ENCODE results near the gene EML4. TPM values are rescaled to one million over a fixed set of nuclear protein-coding genes. Genes with fewer than 3 reads are reported as not detected.

EML4 gene
- total and polyA plus RNA-seq, 2 of the 13 experiments (the other 11 are each of a cell fraction or from before 2014, with no cell fraction given): 243 to 476 TPM

DNA sequence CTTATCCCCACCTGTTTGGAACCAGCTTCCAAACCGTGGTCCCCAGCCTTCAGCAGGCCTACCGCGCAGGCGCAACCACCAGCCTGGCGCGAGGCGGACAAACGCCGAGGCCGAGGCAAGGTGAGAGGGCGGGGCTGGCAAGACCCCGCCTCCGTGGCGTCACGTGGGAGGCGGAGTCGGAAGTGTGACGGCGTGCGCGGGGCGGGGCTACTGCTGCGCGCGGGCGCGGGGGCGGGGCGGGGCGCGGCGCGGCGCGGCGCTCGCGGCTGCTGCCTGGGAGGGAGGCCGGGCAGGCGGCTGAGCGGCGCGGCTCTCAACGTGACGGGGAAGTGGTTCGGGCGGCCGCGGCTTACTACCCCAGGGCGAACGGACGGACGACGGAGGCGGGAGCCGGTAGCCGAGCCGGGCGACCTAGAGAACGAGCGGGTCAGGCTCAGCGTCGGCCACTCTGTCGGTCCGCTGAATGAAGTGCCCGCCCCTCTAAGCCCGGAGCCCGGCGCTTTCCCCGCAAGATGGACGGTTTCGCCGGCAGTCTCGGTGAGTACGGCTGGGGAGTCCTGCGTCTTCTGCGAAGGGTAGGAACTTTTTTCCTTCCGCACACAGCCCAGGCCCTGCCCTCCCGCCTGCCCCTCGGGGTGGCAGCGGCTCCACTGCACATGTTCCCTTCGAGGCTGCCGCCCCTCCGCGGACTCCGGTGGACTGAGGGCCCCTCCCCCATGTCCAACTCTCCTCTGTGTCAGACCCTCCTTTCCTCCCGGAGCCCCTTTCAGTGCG, at the start of gene EML4 (continued):
- TF ChIP-seq, protein P1, sequence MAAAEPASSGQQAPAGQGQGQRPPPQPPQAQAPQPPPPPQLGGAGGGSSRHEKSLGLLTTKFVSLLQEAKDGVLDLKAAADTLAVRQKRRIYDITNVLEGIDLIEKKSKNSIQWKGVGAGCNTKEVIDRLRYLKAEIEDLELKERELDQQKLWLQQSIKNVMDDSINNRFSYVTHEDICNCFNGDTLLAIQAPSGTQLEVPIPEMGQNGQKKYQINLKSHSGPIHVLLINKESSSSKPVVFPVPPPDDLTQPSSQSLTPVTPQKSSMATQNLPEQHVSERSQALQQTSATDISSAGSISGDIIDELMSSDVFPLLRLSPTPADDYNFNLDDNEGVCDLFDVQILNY (CRISPR knock-in tag; conservative IDR thresholded peaks at IDR 0.05): peak; percentile 64; the same call in 1 of the 2 replicates
- TF ChIP-seq TMF1 (CRISPR knock-in tag; IDR thresholded peaks at IDR 0.05; ENCODE audit: low read depth) (peak; percentile 88), ZC3H13 (CRISPR knock-in tag; IDR thresholded peaks at IDR 0.05) (peak; percentile 87), ZBTB20 (CRISPR knock-in tag; IDR thresholded peaks at IDR 0.05; ENCODE audit: borderline replicate concordance, low read depth) (peak; percentile 51; the same call in 1 of the 2 replicates), ZNF143 (CRISPR knock-in tag; IDR thresholded peaks at IDR 0.05) (no peak), SALL1 (CRISPR knock-in tag; IDR thresholded peaks at IDR 0.05) (peak; percentile 83), U2AF2 (IDR thresholded peaks at IDR 0.05; ENCODE audit: low read depth, low read length) (no peak), ZNF878 (CRISPR knock-in tag; IDR thresholded peaks at IDR 0.05) (no peak; the same call in 1 of the 2 replicates), ZNF33B (CRISPR knock-in tag; IDR thresholded peaks at IDR 0.05) (no peak; the same call in 1 of the 2 replicates), ZNF558 (CRISPR knock-in tag; IDR thresholded peaks at IDR 0.05; ENCODE audit: borderline replicate concordance) (peak; percentile 88; the same call in 1 of the 2 replicates), ZNF619 (CRISPR knock-in tag; IDR thresholded peaks at IDR 0.05) (peak; percentile 33; the same call in 1 of the 2 replicates), CEBPG (CRISPR knock-in tag; IDR thresholded peaks at IDR 0.05) (no peak), SMAD9 (CRISPR knock-in tag; IDR thresholded peaks at IDR 0.05) (peak; percentile 27; the same call in 1 of the 2 replicates), GPN1 (CRISPR knock-in tag; IDR thresholded peaks at IDR 0.05; ENCODE audit: borderline replicate concordance) (no peak), DNMT1 (CRISPR knock-in tag; IDR thresholded peaks at IDR 0.05) (no peak), ZMAT3 (CRISPR knock-in tag; conservative IDR thresholded peaks at IDR 0.05) (peak; percentile 38)
- TF ChIP-seq, protein P2, sequence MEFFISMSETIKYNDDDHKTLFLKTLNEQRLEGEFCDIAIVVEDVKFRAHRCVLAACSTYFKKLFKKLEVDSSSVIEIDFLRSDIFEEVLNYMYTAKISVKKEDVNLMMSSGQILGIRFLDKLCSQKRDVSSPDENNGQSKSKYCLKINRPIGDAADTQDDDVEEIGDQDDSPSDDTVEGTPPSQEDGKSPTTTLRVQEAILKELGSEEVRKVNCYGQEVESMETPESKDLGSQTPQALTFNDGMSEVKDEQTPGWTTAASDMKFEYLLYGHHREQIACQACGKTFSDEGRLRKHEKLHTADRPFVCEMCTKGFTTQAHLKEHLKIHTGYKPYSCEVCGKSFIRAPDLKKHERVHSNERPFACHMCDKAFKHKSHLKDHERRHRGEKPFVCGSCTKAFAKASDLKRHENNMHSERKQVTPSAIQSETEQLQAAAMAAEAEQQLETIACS (CRISPR knock-in tag; IDR thresholded peaks at IDR 0.05): peak; percentile 61; the same call in 1 of the 2 replicates
- TF ChIP-seq, protein P3, sequence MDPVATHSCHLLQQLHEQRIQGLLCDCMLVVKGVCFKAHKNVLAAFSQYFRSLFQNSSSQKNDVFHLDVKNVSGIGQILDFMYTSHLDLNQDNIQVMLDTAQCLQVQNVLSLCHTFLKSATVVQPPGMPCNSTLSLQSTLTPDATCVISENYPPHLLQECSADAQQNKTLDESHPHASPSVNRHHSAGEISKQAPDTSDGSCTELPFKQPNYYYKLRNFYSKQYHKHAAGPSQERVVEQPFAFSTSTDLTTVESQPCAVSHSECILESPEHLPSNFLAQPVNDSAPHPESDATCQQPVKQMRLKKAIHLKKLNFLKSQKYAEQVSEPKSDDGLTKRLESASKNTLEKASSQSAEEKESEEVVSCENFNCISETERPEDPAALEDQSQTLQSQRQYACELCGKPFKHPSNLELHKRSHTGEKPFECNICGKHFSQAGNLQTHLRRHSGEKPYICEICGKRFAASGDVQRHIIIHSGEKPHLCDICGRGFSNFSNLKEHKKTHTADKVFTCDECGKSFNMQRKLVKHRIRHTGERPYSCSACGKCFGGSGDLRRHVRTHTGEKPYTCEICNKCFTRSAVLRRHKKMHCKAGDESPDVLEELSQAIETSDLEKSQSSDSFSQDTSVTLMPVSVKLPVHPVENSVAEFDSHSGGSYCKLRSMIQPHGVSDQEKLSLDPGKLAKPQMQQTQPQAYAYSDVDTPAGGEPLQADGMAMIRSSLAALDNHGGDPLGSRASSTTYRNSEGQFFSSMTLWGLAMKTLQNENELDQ (CRISPR knock-in tag; IDR thresholded peaks at IDR 0.05; ENCODE audit: borderline replicate concordance): no peak
- TF ChIP-seq, protein P4, sequence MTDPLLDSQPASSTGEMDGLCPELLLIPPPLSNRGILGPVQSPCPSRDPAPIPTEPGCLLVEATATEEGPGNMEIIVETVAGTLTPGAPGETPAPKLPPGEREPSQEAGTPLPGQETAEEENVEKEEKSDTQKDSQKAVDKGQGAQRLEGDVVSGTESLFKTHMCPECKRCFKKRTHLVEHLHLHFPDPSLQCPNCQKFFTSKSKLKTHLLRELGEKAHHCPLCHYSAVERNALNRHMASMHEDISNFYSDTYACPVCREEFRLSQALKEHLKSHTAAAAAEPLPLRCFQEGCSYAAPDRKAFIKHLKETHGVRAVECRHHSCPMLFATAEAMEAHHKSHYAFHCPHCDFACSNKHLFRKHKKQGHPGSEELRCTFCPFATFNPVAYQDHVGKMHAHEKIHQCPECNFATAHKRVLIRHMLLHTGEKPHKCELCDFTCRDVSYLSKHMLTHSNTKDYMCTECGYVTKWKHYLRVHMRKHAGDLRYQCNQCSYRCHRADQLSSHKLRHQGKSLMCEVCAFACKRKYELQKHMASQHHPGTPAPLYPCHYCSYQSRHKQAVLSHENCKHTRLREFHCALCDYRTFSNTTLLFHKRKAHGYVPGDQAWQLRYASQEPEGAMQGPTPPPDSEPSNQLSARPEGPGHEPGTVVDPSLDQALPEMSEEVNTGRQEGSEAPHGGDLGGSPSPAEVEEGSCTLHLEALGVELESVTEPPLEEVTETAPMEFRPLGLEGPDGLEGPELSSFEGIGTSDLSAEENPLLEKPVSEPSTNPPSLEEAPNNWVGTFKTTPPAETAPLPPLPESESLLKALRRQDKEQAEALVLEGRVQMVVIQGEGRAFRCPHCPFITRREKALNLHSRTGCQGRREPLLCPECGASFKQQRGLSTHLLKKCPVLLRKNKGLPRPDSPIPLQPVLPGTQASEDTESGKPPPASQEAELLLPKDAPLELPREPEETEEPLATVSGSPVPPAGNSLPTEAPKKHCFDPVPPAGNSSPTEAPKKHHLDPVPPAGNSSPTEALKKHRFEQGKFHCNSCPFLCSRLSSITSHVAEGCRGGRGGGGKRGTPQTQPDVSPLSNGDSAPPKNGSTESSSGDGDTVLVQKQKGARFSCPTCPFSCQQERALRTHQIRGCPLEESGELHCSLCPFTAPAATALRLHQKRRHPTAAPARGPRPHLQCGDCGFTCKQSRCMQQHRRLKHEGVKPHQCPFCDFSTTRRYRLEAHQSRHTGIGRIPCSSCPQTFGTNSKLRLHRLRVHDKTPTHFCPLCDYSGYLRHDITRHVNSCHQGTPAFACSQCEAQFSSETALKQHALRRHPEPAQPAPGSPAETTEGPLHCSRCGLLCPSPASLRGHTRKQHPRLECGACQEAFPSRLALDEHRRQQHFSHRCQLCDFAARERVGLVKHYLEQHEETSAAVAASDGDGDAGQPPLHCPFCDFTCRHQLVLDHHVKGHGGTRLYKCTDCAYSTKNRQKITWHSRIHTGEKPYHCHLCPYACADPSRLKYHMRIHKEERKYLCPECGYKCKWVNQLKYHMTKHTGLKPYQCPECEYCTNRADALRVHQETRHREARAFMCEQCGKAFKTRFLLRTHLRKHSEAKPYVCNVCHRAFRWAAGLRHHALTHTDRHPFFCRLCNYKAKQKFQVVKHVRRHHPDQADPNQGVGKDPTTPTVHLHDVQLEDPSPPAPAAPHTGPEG (CRISPR knock-in tag; IDR thresholded peaks at IDR 0.05): peak; percentile 40; the same call in 1 of the 2 replicates

Measured in HepG2 (cell line).